ENCODE results near the gene TLK1. TPM values are rescaled to one million over a fixed set of nuclear protein-coding genes. Genes with fewer than 3 reads are reported as not detected.

The TLK1 gene
- total RNA-seq, 1 experiment from 2014 or later = 10.1 TPM

DNA sequence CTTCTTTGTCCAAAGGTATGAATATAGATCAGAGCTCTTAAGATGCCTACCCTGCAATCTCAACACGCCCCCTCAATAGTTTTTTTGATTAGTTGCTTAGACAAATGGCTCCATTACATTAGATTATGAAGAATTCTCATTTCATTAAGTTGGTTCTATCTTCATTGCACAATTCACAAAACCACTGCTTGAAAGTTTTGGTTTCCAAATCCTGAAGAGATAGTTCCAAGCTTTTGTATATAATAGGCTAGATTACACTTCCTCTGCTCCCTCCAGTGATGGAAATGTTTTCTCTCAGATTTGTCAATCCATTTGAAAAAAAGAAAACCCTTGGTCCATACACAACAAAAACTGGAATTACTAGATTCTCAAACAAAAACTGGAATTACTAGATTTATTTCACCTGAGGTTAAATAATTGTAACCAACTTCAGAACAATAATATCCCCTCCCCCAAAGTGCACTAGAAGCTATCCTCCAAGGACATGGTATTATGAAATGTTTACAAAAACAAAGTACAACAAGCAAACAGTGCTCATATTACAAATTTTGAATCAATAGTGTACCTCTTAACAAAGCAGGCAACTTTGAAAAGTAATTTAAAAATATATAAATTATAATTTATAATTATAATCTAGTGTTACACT is 6.8 kb upstream of the TLK1 start:
- no peak for ATAC-seq
- no peak overlapping the region for H3K4me2 ChIP-seq (ENCODE audit: low read length)
- intact Hi-C loops (cut with micrococcal nuclease) = loop anchor here (10.0 kb wide), 1 partner anchor 177 kb away; no protein-coding TSS in a partner anchor
- no peaks in the 10 kb centered on the region for H3F3A ChIP-seq (ENCODE audit: low read length, unreplicated experiment)
- no peaks in the 10 kb centered on the region for H4K20me1 ChIP-seq (ENCODE audit: low read length)
- H3K9me2 ChIP-seq (replicated peaks; ENCODE audit: low read length) = no peaks in the 10 kb centered on the region
- no peaks in the 10 kb centered on the region for H3K36me3 ChIP-seq (ENCODE audit: low read depth, low read length)
- CTCF ChIA-PET = interaction anchor here (0.7 kb wide), 1 partner anchor 80 kb away, joined by 3 read pairs; no protein-coding TSS in a partner anchor
- H3K9ac ChIP-seq (ENCODE audit: low read length) = no peak overlapping the region
- no peaks in the 10 kb centered on the region for H3K27me3 ChIP-seq (ENCODE audit: low read length)
- no peak overlapping the region for H2AFZ ChIP-seq (ENCODE audit: low read length)
- no peak for DNase-seq
- no peaks in the 10 kb centered on the region for H3K79me2 ChIP-seq (ENCODE audit: low read length)
- TF ChIP-seq EZH2phosphoT487 (IDR thresholded peaks at IDR 0.05; ENCODE audit: borderline replicate concordance, low read length) (no peak), CTCF (conservative IDR thresholded peaks at IDR 0.05; ENCODE audit: low read depth, low read length) (no peak), EZH2 (IDR thresholded peaks at IDR 0.05; ENCODE audit: low read length, unreplicated experiment) (no peak)
- H3K9me3 ChIP-seq (ENCODE audit: low read length) = no peaks in the 10 kb centered on the region
- H3K4me1 ChIP-seq (ENCODE audit: insufficient read depth, low read length) = no peaks in the 10 kb centered on the region
- POLR2A ChIA-PET (ENCODE audit: unreplicated experiment) = interaction anchor here (0.6 kb wide), 1 partner anchor 626 kb away, joined by 3 read pairs; no protein-coding TSS in a partner anchor
- no peak overlapping the region for H3K4me3 ChIP-seq (ENCODE audit: low read length)
- H3K27ac ChIP-seq (ENCODE audit: low read length) = no peak overlapping the region
- no TSS peak for BruUV-seq (replicated peaks)

GRCh38 chr2:171166328-171166983 is 5.8 kb upstream of the TLK1 start:
- Histone ChIP-seq H3F3A (ENCODE audit: low read length, unreplicated experiment) (no peaks in the 10 kb centered on the region), H3K4me3 (ENCODE audit: low read length) (no peak overlapping the region), H3K36me3 (ENCODE audit: low read depth, low read length) (no peaks in the 10 kb centered on the region), H3K79me2 (ENCODE audit: low read length) (no peaks in the 10 kb centered on the region), H3K27me3 (ENCODE audit: low read length) (no peaks in the 10 kb centered on the region), H4K20me1 (ENCODE audit: low read length) (no peaks in the 10 kb centered on the region), H3K4me2 (ENCODE audit: low read length) (no peak overlapping the region), H3K9me3 (ENCODE audit: low read length) (no peaks in the 10 kb centered on the region), H3K27ac (ENCODE audit: low read length) (no peak overlapping the region), H3K9ac (ENCODE audit: low read length) (no peak overlapping the region), H2AFZ (ENCODE audit: low read length) (no peak overlapping the region), H3K9me2 (replicated peaks; ENCODE audit: low read length) (no peaks in the 10 kb centered on the region), H3K4me1 (ENCODE audit: insufficient read depth, low read length) (0 out of 2 replicates have a peak, but pooled peaks cover 6% of the 10 kb centered on the region)
- ChIA-PET CTCF (no interaction called here), POLR2A (ENCODE audit: unreplicated experiment) (no interaction called here)
- DNase-seq (no peak), ATAC-seq (no peak)
- no TSS peak for BruUV-seq (replicated peaks)
- TF ChIP-seq EZH2phosphoT487 (IDR thresholded peaks at IDR 0.05; ENCODE audit: borderline replicate concordance, low read length) (no peak), CTCF (conservative IDR thresholded peaks at IDR 0.05; ENCODE audit: low read depth, low read length) (no peak), EZH2 (IDR thresholded peaks at IDR 0.05; ENCODE audit: low read length, unreplicated experiment) (no peak)
- intact Hi-C loops (cut with micrococcal nuclease) = loop anchor here (10.0 kb wide), 1 partner anchor 178 kb away; no protein-coding TSS in a partner anchor

DNA sequence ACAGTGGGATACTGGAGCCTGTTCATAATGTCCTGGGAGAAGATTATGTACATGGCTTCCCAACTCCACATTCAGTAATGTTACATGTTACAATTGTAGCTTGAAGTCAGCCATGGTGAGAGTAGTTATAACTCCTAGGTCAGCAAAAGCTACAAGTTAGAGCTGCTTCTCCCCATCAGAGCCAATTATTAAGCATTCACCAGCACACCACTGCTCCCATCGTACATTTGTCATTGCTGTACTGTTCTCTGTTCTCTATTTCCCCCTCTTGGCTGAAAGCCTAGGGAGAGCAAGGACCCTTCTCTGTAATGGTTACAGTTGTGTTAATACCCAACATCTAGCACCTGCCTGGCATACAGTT is 5.3 kb upstream of the TLK1 start:
- no peaks in the 10 kb centered on the region for H3K9me3 ChIP-seq (ENCODE audit: low read length)
- H4K20me1 ChIP-seq (ENCODE audit: low read length) = no peaks in the 10 kb centered on the region
- H3F3A ChIP-seq (ENCODE audit: low read length, unreplicated experiment) = no peaks in the 10 kb centered on the region
- ChIA-PET POLR2A (ENCODE audit: unreplicated experiment) (no interaction called here), CTCF (no interaction called here)
- H3K9me2 ChIP-seq (replicated peaks; ENCODE audit: low read length) = no peaks in the 10 kb centered on the region
- H3K36me3 ChIP-seq (ENCODE audit: low read depth, low read length) = no peaks in the 10 kb centered on the region
- H3K27ac ChIP-seq (ENCODE audit: low read length) = no peak overlapping the region
- H3K4me2 ChIP-seq (ENCODE audit: low read length) = no peak overlapping the region
- H3K79me2 ChIP-seq (ENCODE audit: low read length) = no peaks in the 10 kb centered on the region
- TF ChIP-seq EZH2phosphoT487 (IDR thresholded peaks at IDR 0.05; ENCODE audit: borderline replicate concordance, low read length) (no peak), CTCF (conservative IDR thresholded peaks at IDR 0.05; ENCODE audit: low read depth, low read length) (no peak), EZH2 (IDR thresholded peaks at IDR 0.05; ENCODE audit: low read length, unreplicated experiment) (no peak)
- ATAC-seq (no peak), DNase-seq (no peak)
- H2AFZ ChIP-seq (ENCODE audit: low read length) = no peak overlapping the region
- no peaks in the 10 kb centered on the region for H3K27me3 ChIP-seq (ENCODE audit: low read length)
- no TSS peak for BruUV-seq (replicated peaks)
- no peak overlapping the region for H3K4me3 ChIP-seq (ENCODE audit: low read length)
- intact Hi-C loops (cut with micrococcal nuclease) = loop anchor here (10.0 kb wide), 1 partner anchor 179 kb away; no protein-coding TSS in a partner anchor
- no peak overlapping the region for H3K9ac ChIP-seq (ENCODE audit: low read length)
- H3K4me1 ChIP-seq (ENCODE audit: insufficient read depth, low read length) = 0 out of 2 replicates have a peak, but pooled peaks cover 6% of the 10 kb centered on the region
